GM12801 (cell line): ENCODE results near the gene IP6K3.

Source experiments
- CTCF ChIP-seq: IDR thresholded peaks from one replicate; pipeline ENCODE4 v1.5.1; 2011; ENCODE audit warnings: control low read depth; ENCODE audit not compliant: insufficient read length; ENCODE audit errors: extremely low read depth

IP6K3 gene

DNA sequence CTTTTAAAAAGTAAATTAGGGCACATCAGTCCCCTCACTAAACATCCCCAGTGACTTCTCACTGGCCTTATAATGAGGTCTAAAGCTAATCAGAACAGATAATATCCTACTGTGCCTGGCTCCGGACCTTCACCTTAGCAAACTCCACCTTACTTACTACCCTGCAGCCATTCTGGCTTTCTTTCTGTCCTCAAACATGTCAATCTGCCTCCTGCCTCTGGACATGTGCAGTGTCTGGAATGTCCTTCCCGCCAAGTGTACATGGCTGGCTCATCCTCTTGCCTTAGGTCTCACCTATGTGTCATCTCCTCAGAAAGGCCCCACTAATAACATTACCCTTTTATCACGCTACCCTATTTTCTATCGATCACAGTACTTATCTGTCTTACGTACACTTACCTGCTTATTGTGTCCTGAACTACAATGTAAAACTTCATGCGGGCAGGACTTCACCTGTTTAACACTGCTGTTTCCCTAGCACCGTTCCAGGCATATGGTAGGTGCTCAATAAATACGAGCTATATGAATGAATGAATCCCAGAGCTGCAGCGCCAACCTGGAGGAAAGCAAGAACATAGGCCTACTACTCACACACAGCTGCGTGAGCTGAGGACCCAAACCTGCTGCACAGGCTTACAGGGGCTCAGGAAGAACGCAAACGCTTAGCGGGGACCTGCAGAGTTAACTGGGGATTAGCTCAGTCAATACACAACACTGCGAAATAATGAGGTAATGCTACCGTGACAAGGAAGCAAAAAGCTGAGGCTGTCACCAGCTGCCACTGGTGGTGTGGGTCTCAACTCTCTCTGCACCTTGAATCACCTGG lies 36.2 kb downstream of the IP6K3 start:
- TF ChIP-seq CTCF = no peak

DNA sequence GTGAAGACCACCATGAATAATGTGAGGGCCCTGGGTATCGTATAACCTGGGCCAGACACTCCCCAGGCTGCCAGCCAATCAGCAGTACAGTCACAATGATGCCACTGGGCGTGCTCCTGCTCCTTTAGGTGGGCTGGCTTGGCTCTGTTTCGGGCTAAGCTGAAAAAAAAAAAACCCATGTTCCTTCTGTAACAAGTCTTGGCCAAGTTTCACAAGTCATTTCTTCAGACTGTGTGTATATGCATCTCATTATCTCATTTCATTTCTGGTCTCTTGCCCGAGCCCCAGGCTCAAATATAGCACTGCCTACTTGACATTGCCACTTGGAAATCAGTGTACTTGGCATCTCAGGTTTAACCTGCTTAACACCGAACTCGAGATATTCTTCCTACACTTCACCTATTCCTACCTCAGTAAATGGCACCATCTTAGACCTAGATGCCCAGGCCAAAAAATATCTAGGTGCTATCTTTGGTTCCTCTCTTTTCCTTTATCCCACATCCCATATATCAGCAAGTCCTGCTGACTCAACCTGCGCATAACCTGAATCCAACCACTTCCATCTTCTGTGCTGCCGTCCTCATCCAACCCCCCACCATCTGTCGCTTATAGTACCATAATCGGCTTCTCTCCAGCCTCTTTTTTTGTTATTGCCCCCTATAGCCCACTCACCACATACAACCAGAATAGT lies 37.0 kb downstream of the IP6K3 start:
- TF ChIP-seq CTCF = no peak

DNA sequence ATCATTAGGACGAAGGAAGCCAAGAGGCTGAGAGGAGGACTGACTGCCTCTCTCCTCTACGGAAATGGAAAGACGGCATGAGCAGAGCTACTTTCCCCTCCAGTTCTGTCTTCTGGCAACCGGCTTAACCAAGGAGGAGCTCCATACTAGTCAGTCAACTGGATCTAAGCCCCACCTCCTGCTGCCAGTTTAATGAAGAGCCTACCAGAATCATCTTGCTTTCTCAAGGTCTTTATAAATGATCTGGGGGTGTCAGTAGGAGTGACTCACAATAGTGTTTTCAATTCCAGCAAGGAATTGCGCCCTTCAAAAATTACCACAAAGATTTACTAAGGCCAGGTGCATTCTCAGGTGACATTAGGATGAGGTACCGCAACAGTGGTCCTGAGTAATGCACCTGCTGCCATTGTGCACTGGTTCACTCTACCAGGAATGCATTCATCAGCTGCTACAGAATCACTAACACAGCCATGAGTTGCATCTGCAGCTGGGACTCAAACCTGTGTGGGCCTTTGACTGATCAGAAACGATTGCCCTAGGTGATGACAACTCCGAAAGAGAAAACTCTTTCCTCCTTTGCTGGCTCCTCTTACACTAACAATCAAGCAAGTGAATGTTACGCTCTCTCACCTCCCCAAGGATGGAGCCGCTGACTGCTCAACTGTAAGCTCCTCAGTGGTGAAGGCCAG lies 38.0 kb downstream of the IP6K3 start:
- no peak for TF ChIP-seq CTCF

DNA sequence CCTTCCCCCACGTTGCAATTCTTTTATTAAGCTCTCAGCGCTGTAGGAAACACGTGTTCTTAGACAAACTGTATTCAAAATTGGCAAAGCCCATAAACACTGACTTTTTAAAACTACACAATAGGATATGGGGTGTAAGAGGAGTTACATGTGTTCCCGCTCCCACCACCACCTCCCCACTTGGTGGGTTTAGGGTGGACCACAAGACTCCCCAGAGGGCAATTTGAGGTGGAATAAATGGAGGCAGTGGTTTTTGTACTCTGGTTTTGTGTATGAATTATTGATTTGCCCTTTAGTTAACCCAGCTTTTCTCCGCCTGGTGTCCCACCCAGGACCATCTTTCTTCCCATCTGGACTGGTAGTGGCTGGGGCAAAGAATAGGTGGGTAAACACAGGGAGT lies 38.9 kb downstream of the IP6K3 start:
- TF ChIP-seq CTCF = no peak

DNA sequence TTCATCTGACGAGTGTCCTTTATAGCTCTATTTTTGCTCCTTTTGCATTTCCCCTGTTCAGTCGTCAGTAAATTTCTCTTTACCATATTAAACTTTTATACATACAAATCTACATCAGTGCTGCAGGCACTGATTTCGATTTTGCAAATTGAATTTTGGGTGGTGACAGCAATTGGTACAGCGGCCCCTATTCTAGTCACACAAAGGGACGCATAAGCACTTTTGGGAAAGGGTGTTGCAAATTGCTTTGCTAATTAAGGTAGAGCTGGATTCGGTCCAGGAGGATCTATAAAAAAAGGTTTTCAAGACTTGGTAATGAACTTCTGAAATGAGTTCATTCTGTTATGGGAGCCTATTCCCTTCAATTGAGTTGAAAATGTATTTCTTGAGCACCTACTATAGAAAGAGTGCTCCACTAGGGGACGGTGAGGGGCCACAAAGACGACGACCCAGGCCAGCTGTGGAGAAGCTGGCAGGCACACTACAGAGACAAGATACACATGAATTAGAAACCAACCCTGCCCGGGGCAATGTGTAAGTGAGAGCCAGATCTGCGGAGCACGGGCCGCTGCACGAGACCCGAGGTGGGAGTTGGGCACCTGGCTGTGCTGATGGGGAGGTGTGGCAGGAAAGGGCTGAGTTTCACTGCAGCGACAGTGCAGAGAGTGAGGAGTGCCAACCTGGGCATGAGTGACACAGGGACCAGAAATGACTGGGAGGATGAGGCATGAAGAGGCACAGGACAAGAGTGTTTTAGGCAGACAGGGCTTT lies 40.6 kb downstream of the IP6K3 start:
- no peak for TF ChIP-seq CTCF

DNA sequence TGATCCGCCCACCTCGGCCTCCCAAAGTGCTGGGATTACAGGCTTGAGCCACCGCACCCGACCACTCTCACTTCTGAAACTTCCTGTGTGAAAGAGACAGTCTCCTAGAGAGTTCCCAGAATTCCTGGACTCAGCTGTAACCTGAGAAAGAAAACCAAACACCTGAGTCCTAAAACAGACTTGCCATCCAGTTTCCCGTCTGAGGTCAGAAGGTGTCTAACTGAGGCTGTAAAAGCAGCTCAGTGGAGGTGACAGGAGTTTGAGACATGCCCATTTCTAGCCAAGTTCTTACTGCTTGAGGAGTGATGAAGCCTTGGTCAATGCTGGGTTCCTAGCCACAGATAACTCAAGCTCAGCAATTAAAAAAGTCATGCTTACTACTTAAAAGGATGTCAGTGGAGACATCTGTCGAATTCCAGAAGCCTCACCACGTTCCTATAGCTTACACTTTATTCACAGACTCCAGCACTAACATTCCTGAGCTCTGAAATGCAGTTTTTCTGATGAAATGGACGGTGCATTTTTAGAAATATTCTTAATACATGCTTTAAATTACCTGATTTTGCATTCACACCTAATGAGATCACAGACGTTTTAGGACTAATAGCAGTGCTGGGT lies 41.3 kb downstream of the IP6K3 start:
- TF ChIP-seq CTCF = no peak
